Activated T-cell treated with anti-CD3 and anti-CD28 coated beads, Interleukin-2, amount 50 U/mL, for 1 hour (primary cell): Measurements from ENCODE around the gene AGRN.

Experiments
- DNase-seq: peaks from one replicate; pipeline ENCODE4 v3.0.0-alpha.2; 2020

AGRN gene

GRCh38 chr1:1039145-1039910 is 19.4 kb downstream of the AGRN start:
- no peak for DNase-seq

DNA sequence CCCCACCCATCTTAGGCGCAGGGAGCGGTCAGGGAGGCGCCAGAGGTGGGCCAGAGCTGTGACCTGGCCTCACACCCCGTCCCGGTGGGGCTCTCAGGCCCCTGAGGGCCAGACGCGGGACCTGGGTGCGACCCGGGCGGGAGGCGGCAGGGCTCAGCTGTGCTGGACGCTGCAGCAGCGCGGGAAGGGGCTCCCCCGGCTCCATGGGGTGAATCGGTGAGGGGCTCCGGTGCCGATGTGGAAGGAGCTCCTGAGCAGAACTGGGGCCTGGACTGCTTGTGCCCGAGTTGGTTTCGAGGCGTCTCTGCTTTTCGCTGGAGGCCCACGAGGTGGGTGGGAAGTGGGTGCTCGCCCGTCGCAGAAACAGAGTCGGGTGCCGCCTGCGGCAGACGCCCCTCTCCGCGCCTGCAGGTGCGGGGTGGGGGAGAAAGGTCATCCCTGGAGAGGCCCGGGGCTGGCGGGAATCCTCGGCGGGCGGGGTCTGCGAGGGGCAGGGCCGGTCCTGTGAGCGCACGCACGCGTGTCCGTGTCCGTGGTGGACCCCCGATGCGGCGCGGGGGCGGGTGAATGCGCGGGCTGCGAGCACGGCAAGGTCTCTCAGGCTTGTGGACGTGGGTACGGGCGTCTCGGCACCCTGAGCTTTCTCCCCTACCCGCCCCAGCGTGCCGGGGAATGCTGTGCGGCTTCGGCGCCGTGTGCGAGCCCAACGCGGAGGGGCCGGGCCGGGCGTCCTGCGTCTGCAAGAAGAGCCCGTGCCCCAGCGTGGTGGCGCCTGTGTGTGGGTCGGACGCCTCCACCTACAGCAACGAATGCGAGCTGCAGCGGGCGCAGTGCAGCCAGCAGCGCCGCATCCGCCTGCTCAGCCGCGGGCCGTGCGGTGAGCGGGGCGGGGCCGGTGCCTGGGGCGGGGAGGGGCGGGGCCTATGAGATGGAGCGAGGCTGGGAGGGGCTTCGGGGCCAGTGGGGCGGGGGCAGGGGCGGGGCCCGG is 20.4 kb downstream of the AGRN start:
- peak; percentile 83 for DNase-seq

DNA sequence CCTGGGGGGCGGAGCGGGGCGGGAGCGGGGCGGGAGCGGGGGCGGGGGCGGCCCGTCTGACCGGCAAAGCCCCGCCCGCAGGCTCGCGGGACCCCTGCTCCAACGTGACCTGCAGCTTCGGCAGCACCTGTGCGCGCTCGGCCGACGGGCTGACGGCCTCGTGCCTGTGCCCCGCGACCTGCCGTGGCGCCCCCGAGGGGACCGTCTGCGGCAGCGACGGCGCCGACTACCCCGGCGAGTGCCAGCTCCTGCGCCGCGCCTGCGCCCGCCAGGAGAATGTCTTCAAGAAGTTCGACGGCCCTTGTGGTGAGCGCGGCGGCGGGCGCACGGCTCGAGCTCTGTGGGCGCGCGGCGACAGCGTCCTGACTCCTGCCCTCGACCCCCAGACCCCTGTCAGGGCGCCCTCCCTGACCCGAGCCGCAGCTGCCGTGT is 21.2 kb downstream of the AGRN start:
- DNase-seq: no peak

GRCh38 chr1:1041873-1042272 is 22.0 kb downstream of the AGRN start:
- DNase-seq: no peak

GRCh38 chr1:1042835-1043234 is 22.9 kb downstream of the AGRN start:
- DNase-seq: no peak

DNA sequence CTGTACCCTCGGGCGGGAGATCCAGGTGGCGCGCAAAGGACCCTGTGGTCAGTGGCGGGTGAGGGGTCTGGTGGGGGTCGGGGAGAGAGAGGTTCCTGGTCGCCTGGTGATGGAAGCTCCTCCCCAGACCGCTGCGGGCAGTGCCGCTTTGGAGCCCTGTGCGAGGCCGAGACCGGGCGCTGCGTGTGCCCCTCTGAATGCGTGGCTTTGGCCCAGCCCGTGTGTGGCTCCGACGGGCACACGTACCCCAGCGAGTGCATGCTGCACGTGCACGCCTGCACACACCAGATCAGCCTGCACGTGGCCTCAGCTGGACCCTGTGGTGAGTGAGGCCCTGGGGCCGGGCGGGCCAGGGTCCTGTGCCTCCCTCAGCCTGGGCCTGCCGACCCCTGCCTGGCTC is 23.5 kb downstream of the AGRN start:
- no peak for DNase-seq

DNA sequence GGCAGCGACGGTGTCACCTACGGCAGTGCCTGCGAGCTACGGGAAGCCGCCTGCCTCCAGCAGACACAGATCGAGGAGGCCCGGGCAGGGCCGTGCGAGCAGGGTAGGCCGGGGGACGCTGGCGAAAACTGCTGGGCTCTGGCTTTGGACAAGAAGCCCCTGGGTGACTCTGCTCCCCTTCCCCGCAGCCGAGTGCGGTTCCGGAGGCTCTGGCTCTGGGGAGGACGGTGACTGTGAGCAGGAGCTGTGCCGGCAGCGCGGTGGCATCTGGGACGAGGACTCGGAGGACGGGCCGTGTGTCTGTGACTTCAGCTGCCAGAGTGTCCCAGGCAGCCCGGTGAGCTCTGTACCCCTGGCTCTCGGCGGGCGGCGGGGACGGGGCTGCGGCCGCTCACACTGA is 24.0 kb downstream of the AGRN start:
- DNase-seq: no peak

DNA sequence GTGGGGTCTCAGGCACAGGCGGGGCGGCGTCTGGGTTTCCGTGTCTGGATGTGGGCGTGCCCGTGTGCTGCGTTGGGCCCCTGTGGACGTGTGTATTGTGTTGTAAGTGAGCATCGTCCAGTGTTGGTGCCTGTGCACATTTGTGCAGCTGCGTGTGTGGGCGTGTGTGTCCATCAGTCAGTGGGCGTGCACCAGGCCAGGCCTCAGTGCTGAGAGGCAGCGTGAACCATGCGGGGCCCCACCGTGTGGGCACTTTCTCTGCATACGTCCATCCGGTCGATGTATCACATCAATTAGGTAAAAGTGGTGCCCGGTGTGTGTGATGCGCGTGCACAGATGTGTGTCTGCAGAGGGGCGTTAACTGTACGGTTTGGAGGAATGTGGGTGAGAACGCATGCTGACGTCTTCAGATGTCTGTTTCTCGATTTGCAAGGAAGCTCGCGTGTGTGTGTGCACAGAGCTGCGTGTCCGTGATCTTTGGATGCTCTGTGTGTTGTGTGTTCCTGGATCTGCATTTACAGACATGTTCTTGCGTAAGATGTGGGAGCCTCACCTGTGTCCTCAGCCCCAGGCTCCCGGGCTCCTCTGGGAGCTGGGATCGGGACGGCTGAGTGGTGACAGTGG is 24.6 kb downstream of the AGRN start:
- no peak for DNase-seq

DNA sequence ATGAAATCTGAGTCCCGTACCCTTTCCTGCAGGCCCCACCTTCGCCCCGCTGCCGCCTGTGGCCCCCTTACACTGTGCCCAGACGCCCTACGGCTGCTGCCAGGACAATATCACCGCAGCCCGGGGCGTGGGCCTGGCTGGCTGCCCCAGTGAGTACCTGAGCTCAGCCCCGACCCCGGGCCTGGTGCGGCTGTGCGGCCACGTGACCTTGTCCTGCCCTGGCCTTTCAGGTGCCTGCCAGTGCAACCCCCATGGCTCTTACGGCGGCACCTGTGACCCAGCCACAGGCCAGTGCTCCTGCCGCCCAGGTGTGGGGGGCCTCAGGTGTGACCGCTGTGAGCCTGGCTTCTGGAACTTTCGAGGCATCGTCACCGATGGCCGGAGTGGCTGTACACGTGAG is 25.2 kb downstream of the AGRN start:
- DNase-seq: no peak

GRCh38 chr1:1046243-1046642 is 26.3 kb downstream of the AGRN start:
- DNase-seq: no peak

DNA sequence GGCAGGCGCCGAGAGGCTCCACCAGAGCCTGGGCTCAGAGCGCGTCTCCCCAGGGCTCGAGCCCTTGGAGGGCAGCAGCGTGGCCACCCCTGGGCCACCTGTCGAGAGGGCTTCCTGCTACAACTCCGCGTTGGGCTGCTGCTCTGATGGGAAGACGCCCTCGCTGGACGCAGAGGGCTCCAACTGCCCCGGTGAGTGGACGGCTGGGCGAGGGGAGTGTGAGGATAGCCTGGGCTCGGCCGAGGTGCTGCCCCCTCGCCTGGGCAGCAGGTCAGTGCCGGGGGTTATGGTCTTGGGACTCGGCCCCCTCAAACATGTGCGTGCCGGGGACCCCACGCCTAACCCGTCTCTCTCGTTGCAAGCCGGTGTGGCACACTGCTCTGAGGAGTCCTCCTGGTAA is 26.8 kb downstream of the AGRN start:
- no peak for DNase-seq

DNA sequence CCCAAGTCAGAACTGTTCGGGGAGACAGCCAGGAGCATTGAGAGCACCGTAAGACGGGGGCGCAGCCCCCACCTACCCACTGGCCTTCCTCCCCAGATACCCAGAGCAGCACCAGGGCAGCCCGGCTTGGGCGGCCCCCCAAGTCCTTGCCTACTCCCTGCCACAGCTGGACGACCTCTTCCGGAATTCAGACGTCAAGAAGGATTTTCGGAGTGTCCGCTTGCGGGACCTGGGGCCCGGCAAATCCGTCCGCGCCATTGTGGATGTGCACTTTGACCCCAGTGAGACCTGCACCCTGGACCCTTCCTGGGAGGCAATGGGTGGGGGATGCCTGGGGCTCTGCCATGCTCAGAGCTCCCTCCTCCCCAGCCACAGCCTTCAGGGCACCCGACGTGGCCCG is 27.5 kb downstream of the AGRN start:
- no peak for DNase-seq

GRCh38 chr1:1047963-1048362 is 28.0 kb downstream of the AGRN start:
- no peak for DNase-seq

DNA sequence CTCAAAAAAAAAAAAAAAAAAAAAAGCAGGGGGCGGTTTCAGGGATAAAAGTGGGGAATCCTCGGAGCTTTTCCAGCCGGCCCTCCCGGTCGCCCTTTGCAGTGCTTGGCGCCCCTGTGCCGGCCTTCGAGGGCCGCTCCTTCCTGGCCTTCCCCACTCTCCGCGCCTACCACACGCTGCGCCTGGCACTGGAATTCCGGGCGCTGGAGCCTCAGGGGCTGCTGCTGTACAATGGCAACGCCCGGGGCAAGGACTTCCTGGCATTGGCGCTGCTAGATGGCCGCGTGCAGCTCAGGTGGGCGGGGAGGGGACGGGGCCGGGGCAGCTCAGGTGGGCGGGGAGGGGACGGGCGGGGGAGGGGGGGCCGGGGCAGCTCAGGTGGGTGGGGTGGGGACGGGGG is 28.8 kb downstream of the AGRN start:
- DNase-seq: no peak

- no peak for DNase-seq
Observed at GRCh38 chr1:1049318-1050165, 29.6 kb downstream of the AGRN start.

DNA sequence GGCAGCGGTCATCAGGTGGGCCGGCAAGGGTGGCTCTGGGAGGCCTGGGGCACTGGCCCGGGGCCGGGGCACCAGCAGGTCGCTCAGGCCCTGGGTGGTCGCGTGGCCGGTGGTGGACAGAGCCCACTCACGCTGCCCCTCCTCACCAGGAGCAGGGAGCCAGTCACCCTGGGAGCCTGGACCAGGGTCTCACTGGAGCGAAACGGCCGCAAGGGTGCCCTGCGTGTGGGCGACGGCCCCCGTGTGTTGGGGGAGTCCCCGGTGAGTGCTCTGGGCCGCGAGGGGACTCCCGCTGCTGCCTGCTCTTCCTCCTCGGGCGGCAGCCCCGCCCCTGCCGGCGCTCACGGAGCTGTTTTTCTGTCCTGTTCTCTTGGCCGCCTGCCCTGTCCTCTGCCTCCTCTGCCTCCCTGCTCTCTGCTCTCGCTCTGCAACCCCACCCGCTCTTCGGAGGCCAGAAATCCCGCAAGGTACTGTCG is 30.7 kb downstream of the AGRN start:
- no peak for DNase-seq

- DNase-seq: no peak
Observed at GRCh38 chr1:1051127-1051810, 31.3 kb downstream of the AGRN start.

DNA sequence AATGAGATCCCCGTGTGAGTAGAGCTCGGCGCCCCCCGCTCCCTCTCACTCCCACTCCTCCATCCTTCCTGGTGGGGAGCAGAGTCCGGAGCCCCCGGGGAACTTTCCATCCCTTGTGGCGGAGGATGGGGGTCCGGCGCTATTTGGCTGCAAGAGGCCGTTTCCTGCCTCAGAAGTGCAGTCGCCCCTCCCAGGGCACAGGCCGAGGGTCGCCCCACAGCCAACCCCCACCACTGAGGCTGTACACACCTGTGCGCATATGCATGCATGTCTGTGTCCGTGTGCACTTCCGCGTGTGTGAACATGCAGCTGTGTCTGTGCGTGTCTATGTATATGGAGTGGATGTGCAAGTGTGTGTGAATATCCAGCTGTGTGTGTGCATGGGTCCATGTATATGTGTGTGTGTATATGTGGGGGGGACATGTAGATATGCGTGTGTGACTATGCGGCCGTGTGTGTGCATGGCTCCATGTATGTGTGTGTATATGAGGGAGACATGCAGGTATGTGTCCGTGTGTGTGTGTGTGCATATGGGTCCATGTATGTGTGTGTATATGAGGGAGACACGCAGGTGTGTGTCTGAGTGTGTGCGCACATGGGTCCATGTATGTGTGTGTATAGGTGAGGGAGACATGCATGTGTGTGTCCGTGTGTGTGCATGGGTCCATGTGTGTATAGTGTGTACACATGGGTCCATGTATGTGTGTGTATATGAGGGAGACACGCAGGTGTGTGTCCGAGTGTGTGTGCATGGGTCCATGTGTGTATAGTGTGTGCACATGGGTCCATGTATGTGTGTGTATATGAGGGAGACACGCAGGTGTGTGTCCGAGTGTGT is 32.3 kb downstream of the AGRN start:
- no peak for DNase-seq

DNA sequence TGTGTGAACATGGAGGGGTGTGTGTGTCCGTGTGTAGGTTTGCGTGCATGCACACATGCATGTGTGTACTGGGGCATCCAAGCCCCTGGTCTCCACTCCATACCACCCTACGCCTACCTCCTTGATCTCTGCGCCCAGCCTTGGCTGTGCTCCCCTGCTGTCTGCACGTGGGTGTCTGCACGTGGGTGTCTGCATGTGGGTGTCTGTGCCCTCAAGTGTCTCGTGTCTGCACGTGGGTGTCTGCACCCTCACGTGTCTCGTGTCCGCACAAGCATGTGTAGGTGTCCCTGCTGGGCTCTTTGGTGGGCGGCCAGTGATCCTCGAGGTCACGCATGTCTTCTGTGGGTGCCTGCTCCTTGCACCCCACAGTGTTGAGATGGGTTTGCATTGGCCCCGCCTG is 33.1 kb downstream of the AGRN start:
- DNase-seq: no peak

- no peak for DNase-seq
Observed at GRCh38 chr1:1053682-1054081, 33.8 kb downstream of the AGRN start.
